MM.1S (cell line): ENCODE data around the gene CACUL1.

Experiments
- CTCF ChIP-seq: fragments of 300-600 bp; sonication (generic); IDR thresholded peaks from 2 replicates; pipeline ENCODE4 v1.5.1; 2016; ENCODE audit warnings: antibody characterized with exemption, low read length, mixed read lengths
- EZH2 ChIP-seq: fragments of 300-600 bp; sonication (generic); optimal IDR thresholded peaks from 2 replicates; pipeline ENCODE3; 2017; ENCODE audit warnings: low read depth, mild to moderate bottlenecking, antibody characterized with exemption, low read length, mixed read lengths
- EZH2phosphoT487 ChIP-seq: fragments of 300-600 bp; sonication (generic); IDR thresholded peaks from 2 replicates; pipeline ENCODE4 v1.6.1; 2018; ENCODE audit warnings: antibody characterized with exemption, low read length

- no peak for TF ChIP-seq EZH2phosphoT487
- no peak for TF ChIP-seq CTCF
- TF ChIP-seq EZH2, result no peak
Observed at GRCh38 chr10:118667732-118668131, 87.0 kb downstream of the CACUL1 start.
